ENCODE data around the gene TMEM123.

DNA sequence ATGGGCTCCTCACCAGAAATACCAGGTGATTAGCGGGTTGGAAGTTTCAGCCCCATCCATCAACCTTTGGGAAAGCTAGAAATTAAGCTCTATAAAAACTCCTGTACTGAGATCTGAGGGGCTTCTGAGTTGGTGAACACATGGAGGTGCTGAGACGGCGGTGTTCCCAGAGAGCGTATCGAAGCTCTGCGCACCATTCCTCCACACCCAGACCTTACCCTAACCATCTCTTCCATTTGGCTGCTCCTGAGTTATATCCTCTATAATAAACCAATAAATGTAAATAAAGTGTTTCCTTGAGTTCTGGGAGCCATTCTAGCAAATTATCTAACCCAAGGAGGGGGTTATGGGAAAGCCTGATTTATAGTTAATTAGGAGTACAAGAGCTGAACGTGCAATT is 41.4 kb downstream of the TMEM123 start:
- TF ChIP-seq, protein P1, sequence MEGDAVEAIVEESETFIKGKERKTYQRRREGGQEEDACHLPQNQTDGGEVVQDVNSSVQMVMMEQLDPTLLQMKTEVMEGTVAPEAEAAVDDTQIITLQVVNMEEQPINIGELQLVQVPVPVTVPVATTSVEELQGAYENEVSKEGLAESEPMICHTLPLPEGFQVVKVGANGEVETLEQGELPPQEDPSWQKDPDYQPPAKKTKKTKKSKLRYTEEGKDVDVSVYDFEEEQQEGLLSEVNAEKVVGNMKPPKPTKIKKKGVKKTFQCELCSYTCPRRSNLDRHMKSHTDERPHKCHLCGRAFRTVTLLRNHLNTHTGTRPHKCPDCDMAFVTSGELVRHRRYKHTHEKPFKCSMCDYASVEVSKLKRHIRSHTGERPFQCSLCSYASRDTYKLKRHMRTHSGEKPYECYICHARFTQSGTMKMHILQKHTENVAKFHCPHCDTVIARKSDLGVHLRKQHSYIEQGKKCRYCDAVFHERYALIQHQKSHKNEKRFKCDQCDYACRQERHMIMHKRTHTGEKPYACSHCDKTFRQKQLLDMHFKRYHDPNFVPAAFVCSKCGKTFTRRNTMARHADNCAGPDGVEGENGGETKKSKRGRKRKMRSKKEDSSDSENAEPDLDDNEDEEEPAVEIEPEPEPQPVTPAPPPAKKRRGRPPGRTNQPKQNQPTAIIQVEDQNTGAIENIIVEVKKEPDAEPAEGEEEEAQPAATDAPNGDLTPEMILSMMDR (IDR thresholded peaks at IDR 0.05) = no peak
- TF ChIP-seq EZH2 (IDR thresholded peaks at IDR 0.05; ENCODE audit: borderline replicate concordance, insufficient read depth, low read depth, low read length, poor library complexity, severe bottlenecking) = no peak

Measured in B cell (primary cell).